Immature natural killer cell (primary cell): Measurements from ENCODE around the gene PLK5. TPM values are rescaled to one million over a fixed set of nuclear protein-coding genes. Genes with fewer than 3 reads are reported as not detected.
"Not testable (repeated sequence)": the region's sequence is repeated elsewhere in the genome, so short reads cannot be mapped to it uniquely, and the experiment has no call there.

Experiments
- DNase-seq, 3 donors: peaks; one replicate each; pipeline ENCODE4 v3.0.0; 2022; ENCODE audit warnings: mixed read lengths in 1 of 3
- H3K27ac Mint-ChIP-seq, 6 donors: one replicate each; pipeline ENCODE4 v1.8.0; 2020; ENCODE audit warnings: mixed read lengths in 6 of 6, mild to moderate bottlenecking in 5 of 6, inconsistent platforms in 4 of 6, moderate library complexity in 3 of 6
- H3K27me3 Mint-ChIP-seq, 3 donors: one replicate each; pipeline ENCODE4 v1.8.0; 2020 to 2021; ENCODE audit warnings: low read depth in 3 of 3, mild to moderate bottlenecking in 3 of 3, mixed read lengths in 3 of 3, moderate library complexity in 3 of 3, inconsistent platforms in 1 of 3
- H3K36me3 Mint-ChIP-seq, 3 donors: one replicate each; pipeline ENCODE4 v1.8.0; 2020; ENCODE audit warnings: mixed read lengths in 3 of 3, inconsistent platforms in 2 of 3, mild to moderate bottlenecking in 2 of 3
- H3K4me1 Mint-ChIP-seq, 2 donors: one replicate each; pipeline ENCODE4 v1.8.0; 2020; ENCODE audit warnings: inconsistent platforms in 2 of 2, mild to moderate bottlenecking in 2 of 2, mixed read lengths in 2 of 2, moderate library complexity in 1 of 2
- H3K4me3 Mint-ChIP-seq, 5 donors: one replicate each; pipeline ENCODE4 v1.8.0; 2020; ENCODE audit warnings: mild to moderate bottlenecking in 5 of 5, mixed read lengths in 5 of 5, inconsistent platforms in 3 of 5, moderate library complexity in 3 of 5
- H3K9me3 Mint-ChIP-seq, 6 donors: one replicate each; pipeline ENCODE4 v1.8.0; 2020; ENCODE audit warnings: mild to moderate bottlenecking in 6 of 6, mixed read lengths in 6 of 6, inconsistent platforms in 4 of 6, moderate library complexity in 3 of 6
- polyA plus RNA-seq, 3 donors: library from polyadenylated mRNA; unstranded; fragments of 300-500 nt; fragmentation: Illumina TruSeq; gene quantifications; one replicate each; pipeline ENCODE4 v1.2.3, GENCODE V29; 2021

The PLK5 gene
- polyA plus RNA-seq, 3 donors from 2014 or later, result not detected

DNA sequence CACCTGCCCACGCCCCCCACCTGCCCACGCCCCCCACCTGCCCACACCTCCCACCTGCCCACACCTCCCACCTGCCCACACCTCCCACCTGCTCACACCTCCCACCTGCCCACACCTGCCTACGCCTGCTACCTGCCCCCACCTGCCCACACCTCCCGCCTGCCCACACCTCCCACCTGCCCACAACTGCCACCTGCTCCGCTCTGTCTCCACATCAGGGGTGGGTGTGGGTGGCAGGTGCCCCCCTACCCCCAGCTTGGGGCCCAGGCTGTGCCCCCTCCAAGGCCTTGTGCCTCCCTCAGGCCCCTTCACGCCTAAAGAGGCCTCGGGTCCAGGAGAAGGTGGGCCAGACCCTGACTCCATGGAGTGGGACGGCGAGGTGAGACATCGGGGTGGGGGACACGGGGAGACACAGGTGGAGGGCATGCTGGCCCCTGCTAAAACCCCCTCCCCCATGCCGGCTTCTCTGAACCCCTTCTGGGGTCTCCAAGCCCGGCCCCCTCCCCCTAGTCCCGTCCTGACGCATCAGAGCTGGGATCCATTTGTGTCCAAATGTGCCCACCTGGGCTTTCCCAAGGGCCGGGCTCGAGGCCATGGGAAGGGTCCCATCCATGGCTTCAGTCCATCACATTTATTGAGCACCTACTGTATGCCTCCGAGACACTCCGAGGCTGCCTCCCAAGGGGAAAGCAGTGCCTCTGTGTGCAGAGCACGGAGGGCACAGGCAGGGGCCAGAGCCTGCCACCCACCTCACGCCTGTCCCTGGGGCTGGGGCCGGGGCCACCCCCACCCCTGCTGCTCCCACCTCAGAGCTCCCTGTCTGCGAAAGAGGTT is 4.9 kb downstream of the PLK5 start:
- no peak overlapping the region for H3K27ac Mint-ChIP-seq
- no peak overlapping the region for H3K4me3 Mint-ChIP-seq
- peaks cover 9 to 15% (median 12%) of the 10 kb centered on the region in 3 donors for H3K27me3 Mint-ChIP-seq

DNA sequence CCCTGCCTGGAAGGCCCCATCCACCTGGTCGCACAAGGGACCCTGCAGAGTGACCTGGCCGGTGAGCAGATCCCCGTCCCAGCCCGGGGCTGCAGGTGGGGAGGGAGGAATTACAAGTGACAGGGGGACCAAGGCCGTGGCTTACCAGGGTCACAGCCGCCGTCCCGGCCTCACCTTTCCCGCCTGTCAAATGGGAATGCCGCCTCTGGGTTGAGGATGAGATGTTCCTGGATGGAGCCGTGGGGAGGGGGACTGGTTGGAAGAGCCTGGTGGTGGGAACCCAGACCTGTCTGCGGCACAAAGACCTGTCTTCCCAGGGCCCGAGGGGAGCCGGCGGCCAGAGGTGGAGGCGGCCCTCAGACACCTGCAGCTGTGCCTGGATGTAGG is 5.5 kb downstream of the PLK5 start:
- H3K4me1 Mint-ChIP-seq, result peaks cover 3 to 6% of the 10 kb centered on the region in 2 donors
- peaks cover 9 to 14% (median 10%) of the 10 kb centered on the region in 3 donors for H3K27me3 Mint-ChIP-seq
- peaks cover 0 to 2% (median 0%) of the 10 kb centered on the region in 6 donors for H3K9me3 Mint-ChIP-seq
- peaks cover 0 to 5% (median 4%) of the 10 kb centered on the region in 3 donors for H3K36me3 Mint-ChIP-seq
- no peak overlapping the region for H3K4me3 Mint-ChIP-seq
- no peak for DNase-seq
- no peak overlapping the region for H3K27ac Mint-ChIP-seq

More for the DNA sequence above, 4.9 kb downstream of the PLK5 start:
- Mint-ChIP-seq H3K9me3 (peaks cover 0 to 2% (median 0%) of the 10 kb centered on the region in 6 donors), H3K36me3 (peaks cover 0 to 6% (median 5%) of the 10 kb centered on the region in 3 donors), H3K4me1 (peaks cover 4 to 8% of the 10 kb centered on the region in 2 donors)
- no peak for DNase-seq

DNA sequence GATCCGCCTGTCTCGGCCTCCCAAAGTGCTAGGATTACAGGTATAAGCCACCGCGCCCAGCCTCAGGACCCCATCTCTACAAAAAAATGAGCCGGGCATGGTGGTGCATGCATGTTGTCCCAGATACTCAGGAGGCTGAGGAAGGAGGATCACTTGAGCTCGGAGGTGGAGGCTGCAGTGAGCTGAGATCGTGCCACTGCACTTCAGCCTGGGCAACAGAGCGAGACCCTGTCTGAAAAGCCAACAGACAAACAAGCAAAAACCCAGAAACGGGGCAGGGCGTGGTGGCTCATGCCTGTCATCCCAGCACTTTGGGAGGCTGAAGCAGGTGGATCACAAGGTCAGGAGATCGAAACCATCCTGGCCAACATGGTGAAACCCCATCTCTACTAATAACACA is 7.0 kb downstream of the PLK5 start:
- not testable (repeated sequence) for H3K27me3 Mint-ChIP-seq, H3K4me1 Mint-ChIP-seq

DNA sequence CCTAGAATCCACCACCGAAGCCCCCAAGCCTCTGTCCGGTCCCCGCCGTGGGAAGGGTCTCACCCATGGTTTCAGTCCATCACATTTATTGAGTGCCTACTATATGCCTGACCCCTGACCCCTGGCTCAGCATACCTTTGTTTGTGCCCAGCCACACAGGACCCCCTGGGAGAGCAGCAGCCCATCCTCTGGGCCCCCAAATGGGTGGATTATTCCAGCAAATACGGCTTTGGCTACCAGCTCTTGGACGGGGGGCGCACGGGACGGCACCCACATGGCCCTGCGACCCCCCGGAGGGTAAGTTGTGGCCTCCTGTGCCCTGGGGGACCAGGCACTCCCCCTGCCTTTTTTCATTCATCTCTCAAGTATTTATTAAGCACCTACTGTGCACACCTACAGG is 7.7 kb downstream of the PLK5 start:
- no peaks in the 10 kb centered on the region for H3K36me3 Mint-ChIP-seq
- DNase-seq, result no peak
- H3K27ac Mint-ChIP-seq, result no peak overlapping the region
- no peak overlapping the region for H3K4me3 Mint-ChIP-seq
- no peaks in the 10 kb centered on the region for H3K4me1 Mint-ChIP-seq
- H3K27me3 Mint-ChIP-seq, result peaks cover 1 to 4% (median 4%) of the 10 kb centered on the region in 3 donors
- H3K9me3 Mint-ChIP-seq, result peaks cover 0 to 2% (median 0%) of the 10 kb centered on the region in 6 donors

More for the DNA sequence above, 7.0 kb downstream of the PLK5 start:
- DNase-seq, H3K36me3 Mint-ChIP-seq, H3K27ac Mint-ChIP-seq, H3K9me3 Mint-ChIP-seq, H3K4me3 Mint-ChIP-seq: not testable (repeated sequence)

DNA sequence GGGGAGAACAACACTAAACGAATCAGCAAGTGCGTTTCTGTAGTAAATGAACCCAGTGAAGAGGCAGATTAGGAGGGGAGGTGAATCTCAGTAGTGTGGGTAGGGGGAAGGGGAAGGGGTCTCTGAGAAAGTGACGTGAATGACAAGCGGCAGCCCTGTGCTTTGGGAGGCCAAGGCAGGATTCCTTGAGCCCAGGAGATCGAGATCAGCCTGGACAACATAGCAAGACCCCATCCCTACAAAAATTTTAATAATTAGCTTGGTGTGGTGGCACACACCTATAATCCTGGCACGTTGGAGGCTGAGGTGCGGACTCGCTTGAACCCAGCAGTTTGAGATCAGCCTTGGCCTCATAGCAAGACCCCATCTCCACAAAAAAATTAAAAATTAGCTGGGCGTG is 8.1 kb downstream of the PLK5 start:
- Mint-ChIP-seq H3K4me3 (no peak overlapping the region), H3K4me1 (no peaks in the 10 kb centered on the region), H3K27me3 (peaks cover 1 to 4% (median 4%) of the 10 kb centered on the region in 3 donors), H3K36me3 (no peaks in the 10 kb centered on the region), H3K9me3 (peaks cover 0 to 2% (median 0%) of the 10 kb centered on the region in 6 donors), H3K27ac (no peak overlapping the region)
- no peak for DNase-seq

DNA sequence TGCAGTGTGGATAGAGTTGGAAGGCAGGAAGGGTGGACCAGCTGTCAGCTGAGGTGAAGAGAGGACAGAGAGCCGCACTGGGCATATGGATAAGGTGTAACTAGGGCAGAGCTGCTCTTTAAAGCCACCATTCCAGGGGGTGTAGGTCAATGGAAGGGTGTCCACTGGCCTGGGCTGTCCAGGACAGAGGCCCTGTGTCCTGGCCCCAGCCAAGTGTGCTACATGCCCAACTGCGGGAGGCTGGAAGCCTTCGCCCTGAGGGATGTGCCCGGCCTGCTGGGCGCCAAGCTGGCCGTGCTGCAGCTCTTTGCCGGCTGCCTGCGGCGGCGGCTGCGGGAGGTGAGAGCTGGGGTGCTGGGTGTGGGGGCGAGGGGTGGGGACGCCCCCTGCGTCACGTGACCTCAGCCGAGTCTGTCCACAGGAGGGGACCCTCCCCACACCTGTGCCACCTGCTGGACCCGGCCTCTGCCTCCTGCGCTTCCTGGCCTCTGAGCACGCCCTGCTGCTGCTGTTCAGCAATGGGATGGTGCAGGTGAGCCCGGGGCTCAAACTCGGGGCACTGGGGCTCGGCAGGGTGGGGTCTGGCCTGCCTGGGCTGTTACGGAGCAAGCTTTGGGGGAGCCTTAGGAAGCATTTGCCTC is 9.8 kb downstream of the PLK5 start:
- no peak overlapping the region for H3K27ac Mint-ChIP-seq
- H3K4me1 Mint-ChIP-seq, result no peaks in the 10 kb centered on the region
- H3K27me3 Mint-ChIP-seq, result peaks cover 0 to 4% (median 0%) of the 10 kb centered on the region in 3 donors
- H3K9me3 Mint-ChIP-seq, result peaks cover 0 to 2% (median 0%) of the 10 kb centered on the region in 6 donors
- DNase-seq, result no peak
- no peaks in the 10 kb centered on the region for H3K36me3 Mint-ChIP-seq
- H3K4me3 Mint-ChIP-seq, result no peak overlapping the region

DNA sequence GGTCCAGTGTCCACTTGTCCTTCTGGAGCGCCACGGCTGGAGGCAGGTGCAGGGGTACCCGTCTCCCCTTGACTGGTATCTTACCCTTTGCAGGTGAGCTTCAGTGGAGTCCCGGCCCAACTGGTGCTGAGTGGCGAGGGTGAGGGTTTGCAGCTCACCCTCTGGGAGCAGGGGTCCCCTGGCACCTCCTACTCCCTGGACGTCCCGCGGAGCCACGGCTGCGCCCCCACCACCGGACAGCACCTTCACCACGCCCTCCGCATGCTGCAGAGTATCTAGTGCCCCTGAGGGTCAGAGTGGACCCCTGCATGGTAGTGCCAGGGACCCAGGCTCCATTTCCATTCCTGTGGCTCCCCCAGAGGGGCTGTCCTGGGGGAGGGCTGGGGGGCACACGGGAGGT is 11.1 kb downstream of the PLK5 start:
- no peak for DNase-seq
- H3K36me3 Mint-ChIP-seq, result no peaks in the 10 kb centered on the region
- H3K9me3 Mint-ChIP-seq, result peaks cover 0 to 2% (median 0%) of the 10 kb centered on the region in 6 donors
- no peak overlapping the region for H3K4me3 Mint-ChIP-seq
- no peaks in the 10 kb centered on the region for H3K4me1 Mint-ChIP-seq
- no peak overlapping the region for H3K27ac Mint-ChIP-seq
- H3K27me3 Mint-ChIP-seq, result peaks cover 0 to 4% (median 0%) of the 10 kb centered on the region in 3 donors

DNA sequence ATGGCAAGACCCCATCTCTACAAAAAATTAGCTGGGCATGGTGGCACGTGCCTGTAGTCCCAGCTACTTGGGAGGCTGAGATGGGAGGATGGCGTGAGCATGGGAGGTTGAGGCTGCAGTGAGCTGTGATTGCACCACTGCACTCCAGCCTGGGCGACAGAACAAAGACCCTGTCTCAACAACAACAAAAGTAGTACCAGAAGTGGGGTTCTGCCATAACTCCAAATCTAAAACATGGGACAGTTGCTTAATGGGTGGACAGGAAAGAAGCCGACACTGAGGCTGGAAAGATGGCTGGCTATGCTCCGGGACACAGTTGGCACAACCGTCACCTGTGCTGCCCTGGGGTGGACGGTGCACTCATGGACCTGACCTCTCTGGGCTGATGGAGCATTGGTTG is 11.8 kb downstream of the PLK5 start:
- not testable (repeated sequence) for H3K36me3 Mint-ChIP-seq, DNase-seq, H3K27me3 Mint-ChIP-seq, H3K9me3 Mint-ChIP-seq, H3K27ac Mint-ChIP-seq, H3K4me1 Mint-ChIP-seq, H3K4me3 Mint-ChIP-seq

DNA sequence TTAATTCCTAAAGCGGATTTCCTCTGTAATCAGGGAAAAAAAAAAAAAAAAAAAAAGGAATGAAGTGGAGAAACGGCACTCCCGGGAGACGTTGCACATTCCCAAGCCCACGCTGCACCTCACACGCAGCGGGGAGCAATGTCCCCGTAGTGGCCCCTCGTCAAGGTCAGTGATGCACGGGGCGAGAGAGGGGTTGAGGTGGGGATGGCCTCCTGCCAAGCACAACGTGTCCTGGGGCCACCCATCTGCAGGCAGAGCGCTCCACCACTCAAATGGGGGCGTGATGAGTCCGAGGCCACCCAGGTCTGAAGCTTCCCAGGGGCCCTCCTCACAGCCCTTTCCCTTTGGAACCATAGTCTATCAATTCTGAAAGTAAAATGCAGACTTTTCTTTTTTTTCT is 15.1 kb downstream of the PLK5 start:
- Mint-ChIP-seq H3K4me1 (no peaks in the 10 kb centered on the region), H3K27me3 (no peaks in the 10 kb centered on the region), H3K9me3 (no peaks in the 10 kb centered on the region), H3K4me3 (no peak overlapping the region), H3K27ac (no peak overlapping the region), H3K36me3 (no peaks in the 10 kb centered on the region)
- no peak for DNase-seq

DNA sequence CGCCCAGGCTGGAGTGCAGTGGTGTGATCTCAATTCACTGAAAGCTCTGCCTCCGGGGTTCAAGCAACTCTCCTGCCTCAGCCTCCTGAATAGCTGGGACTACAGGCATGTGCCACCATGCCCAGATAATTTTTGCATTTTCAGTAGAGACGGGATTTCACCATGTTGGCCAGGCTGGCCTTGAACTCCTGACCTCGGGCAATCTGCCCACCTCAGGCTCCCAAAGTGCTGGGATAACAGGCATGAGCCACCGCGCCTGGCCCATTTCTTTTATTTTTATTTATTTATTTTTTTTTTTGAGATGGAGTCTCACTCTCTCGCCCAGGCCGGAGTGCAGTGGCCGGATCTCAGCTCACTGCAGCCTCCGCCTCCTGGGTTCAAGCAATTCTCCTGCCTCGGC is 15.9 kb downstream of the PLK5 start:
- H3K27ac Mint-ChIP-seq, H3K4me1 Mint-ChIP-seq, H3K9me3 Mint-ChIP-seq, DNase-seq, H3K27me3 Mint-ChIP-seq, H3K36me3 Mint-ChIP-seq, H3K4me3 Mint-ChIP-seq: not testable (repeated sequence)

DNA sequence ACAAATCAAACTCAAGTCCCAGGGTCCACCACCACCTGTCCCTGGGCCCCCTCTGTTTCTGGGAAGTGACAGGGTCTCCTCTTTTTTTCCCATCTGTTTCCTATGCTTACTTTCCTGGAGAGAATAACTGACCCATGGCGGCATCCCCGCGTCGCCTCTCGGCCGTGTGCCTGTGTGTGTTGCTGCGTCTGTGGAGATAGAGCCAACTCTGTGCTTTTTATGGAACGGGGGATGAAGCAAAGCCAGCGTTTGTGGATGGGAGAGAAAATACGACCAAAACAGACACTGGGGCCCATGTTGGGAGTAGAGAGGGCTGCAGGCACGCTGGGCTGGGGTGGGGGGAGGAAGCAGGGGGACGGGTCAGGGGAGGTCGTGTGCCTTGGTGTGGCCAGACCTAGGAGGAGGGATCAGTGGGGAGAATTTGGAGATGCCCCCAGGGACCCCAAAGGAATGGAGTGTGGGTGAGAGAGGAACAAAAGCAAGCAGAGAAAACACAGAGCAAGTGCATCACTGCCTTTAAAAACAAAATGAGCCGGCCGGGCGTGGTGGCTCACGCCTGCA is 16.6 kb downstream of the PLK5 start:
- Mint-ChIP-seq H3K27ac (no peak overlapping the region), H3K4me3 (no peak overlapping the region), H3K4me1 (no peaks in the 10 kb centered on the region), H3K9me3 (no peaks in the 10 kb centered on the region), H3K27me3 (peaks cover 2 to 4% (median 3%) of the 10 kb centered on the region in 3 donors), H3K36me3 (no peaks in the 10 kb centered on the region)
- DNase-seq, result no peak

DNA sequence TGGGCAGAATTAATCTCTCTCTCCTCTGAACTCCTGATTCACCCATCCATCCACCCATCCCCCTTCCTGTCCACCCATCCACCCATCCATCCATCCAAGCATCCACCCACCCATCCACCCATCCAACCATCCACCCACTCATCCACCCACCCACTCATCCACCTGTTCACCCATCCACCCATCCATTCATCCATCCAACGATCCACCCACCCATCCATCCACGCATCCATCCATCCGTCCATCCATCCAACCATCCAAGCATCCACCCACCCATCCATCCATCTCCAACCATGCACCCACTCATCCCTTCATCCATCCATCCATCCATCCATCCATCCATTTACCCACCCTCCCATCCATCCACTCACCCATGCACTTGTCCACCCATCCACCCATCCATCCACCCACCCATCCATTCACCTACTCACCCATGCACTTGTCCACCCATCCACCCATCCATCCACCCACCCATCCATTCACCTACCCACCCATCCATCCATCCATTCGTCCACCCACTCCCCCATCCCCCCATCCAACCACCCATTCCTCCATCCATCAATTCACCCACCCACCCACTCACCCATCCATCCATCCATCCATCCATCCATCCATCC is 25.6 kb downstream of the PLK5 start:
- Mint-ChIP-seq H3K27me3 (peaks cover 2 to 11% (median 4%) of the 10 kb centered on the region in 3 donors), H3K4me3 (no peak overlapping the region)
- no peak for DNase-seq

DNA sequence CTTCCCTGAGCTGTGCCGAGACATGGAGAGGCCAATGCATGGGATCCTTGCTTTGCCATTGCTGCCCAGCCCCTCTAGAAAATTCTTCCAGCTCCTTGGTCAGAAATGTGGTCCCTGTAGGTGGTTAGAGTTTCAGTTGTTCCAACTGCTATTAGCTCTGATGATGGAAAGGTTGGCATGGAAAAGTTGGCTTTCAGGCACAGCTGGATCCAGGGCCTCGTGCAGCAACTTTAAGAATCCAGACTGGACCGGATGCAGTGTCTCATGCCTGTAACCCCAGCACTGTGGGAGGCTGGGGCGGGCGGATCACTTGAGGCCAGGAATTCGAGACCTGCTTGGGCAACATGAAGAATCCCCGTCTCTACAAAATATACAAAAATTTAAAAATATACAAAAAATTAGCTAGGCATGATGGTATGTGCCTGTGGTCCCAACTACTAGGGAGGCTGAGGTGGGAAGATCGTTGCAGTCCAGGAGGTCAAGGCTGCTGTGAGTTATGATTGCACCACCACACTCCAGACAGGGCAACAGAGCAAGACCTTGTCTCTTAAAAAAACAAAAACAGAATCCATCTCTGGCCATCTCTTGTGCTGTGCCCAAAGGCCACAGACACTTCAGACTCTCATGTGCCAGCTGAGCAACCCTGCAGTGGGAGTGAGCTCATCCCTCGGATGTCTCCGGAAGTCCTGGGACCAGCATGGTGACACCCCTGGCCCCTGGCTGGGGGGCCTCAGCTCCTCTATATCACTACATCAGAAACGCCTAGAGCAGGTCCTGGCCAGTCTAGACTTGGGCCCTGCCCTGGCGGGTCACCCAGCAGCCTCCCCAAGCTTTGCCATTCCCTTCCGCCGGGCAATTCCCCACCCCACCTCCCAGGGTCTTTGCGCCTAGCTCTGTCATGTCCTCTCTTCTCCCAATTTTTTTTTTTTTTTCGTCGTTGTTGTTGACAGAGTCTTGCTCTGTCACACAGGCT is 27.5 kb downstream of the PLK5 start:
- Mint-ChIP-seq H3K4me3 (no peak overlapping the region), H3K9me3 (no peaks in the 10 kb centered on the region), H3K27me3 (peaks cover 0 to 2% (median 2%) of the 10 kb centered on the region in 3 donors), H3K36me3 (no peaks in the 10 kb centered on the region), H3K27ac (peak overlapping the region in 1 of 6 donors; percentile 61), H3K4me1 (no peaks in the 10 kb centered on the region)
- no peak for DNase-seq

More for the DNA sequence above, 25.6 kb downstream of the PLK5 start:
- Mint-ChIP-seq H3K4me1 (peaks cover 0 to 2% of the 10 kb centered on the region in 2 donors), H3K9me3 (no peaks in the 10 kb centered on the region), H3K36me3 (no peaks in the 10 kb centered on the region), H3K27ac (no peak overlapping the region)
